Stomach (tissue), 9 donors: ENCODE measurements around the gene OLFML1. TPM values are rescaled to one million over a fixed set of nuclear protein-coding genes. Genes with fewer than 3 reads are reported as not detected.

ENCODE experiments used
- DNase-seq, 2 donors: peaks; one replicate each; pipeline versions ENCODE4 v3.0.0 to v3.0.0-alpha.2; 2013 to 2019
- H3K27ac ChIP-seq, 5 donors: fragments of 200-600 bp in 4 of 5; sonication (generic) in 4 of 5; one replicate each; pipeline ENCODE4 v1.5.1; 2013 to 2019; ENCODE audit warnings: mild to moderate bottlenecking in 1 of 5, moderate library complexity in 1 of 5
- H3K27me3 ChIP-seq, 3 donors: fragments of 200-600 bp; sonication (generic); one replicate each; pipeline ENCODE4 v1.5.1; 2017 to 2019; ENCODE audit warnings: mixed run types in 1 of 3
- H3K36me3 ChIP-seq, 4 donors: fragments of 200-600 bp; sonication (generic); 1 replicate in 3 of 4; 2 replicates in 1 of 4; pipeline ENCODE4 v1.5.1; 2016 to 2019
- H3K4me1 ChIP-seq, 4 donors: fragments of 200-600 bp; sonication (generic); one replicate each; pipeline ENCODE4 v1.5.1; 2016 to 2019
- H3K4me3 ChIP-seq, 4 donors: fragments of 200-600 bp; sonication (generic) in 3 of 4; one replicate each; pipeline ENCODE4 v1.5.1; 2016 to 2019; ENCODE audit warnings: mild to moderate bottlenecking in 1 of 4
- H3K9me3 ChIP-seq, 4 donors: fragments of 200-600 bp; sonication (generic); one replicate each; pipeline ENCODE4 v1.5.1; 2016 to 2019
- CTCF ChIP-seq, 7 experiments: fragments of 450-650 bp in 4 of 7; fragments of 200-600 bp in 3 of 7; sonication (generic) in 3 of 7; IDR thresholded peaks; one replicate each; pipeline ENCODE4 v1.5.1; 2016 to 2019; ENCODE audit warnings: antibody characterized with exemption in 7 of 7, control low read depth in 2 of 7, mild to moderate bottlenecking in 1 of 7
- EP300 ChIP-seq: sonication (generic); formaldehyde crosslinking; IDR thresholded peaks from one replicate; pipeline ENCODE4 v1.6.1; 2017; ENCODE audit warnings: antibody characterized with exemption
- POLR2A ChIP-seq, 4 donors: fragments of 450-650 bp; IDR thresholded peaks; one replicate each; pipeline ENCODE4 v1.6.1; 2016; ENCODE audit warnings: antibody characterized with exemption in 4 of 4, control low read depth in 2 of 4, mild to moderate bottlenecking in 1 of 4, moderate library complexity in 1 of 4
- POLR2AphosphoS5 ChIP-seq, 3 donors: sonication (generic); formaldehyde crosslinking; IDR thresholded peaks; one replicate each; pipeline ENCODE4 v1.6.1; 2016; ENCODE audit warnings: antibody characterized with exemption in 3 of 3
- WGBS, 5 donors: extraction: QIAGEN DNeasy Blood & Tissue Kit in 3 of 5; methylation state at CpG; one replicate each; pipeline versions ENCODE4 v1.1.5 to v1.1.7; 2013 to 2018; 5-methylcytosine and 5-hydroxymethylcytosine counted together
- intact Hi-C: fragments of 100-400 bp; cut with DNase I; formaldehyde crosslinking; loops from one replicate; pipeline ENCODE4 v1.15.1; 2023; ENCODE audit warnings: low total_unique reads
- polyA plus RNA-seq, 3 donors: library from polyadenylated mRNA; stranded (reverse); fragments of 200-250 nt; gene quantifications; one replicate each; pipeline ENCODE4 v1.2.3, GENCODE V29; 2013
- total RNA-seq, 5 donors: library from RNA; depleted of rRNA; stranded (reverse); fragments of >200 nt; gene quantifications; one replicate each; pipeline versions ENCODE4 v1.1.0 to v1.2.3, GENCODE V29; 2014 to 2016
- donor health status: healthy with polysubstance abuse.
- donor health status: Bipolar disorder and iron deficiency.
- donor health status: healthy.

OLFML1 gene
- total and polyA plus RNA-seq, 8 donors = 0.90 to 14.9 (median 2.6) TPM; not detected in 3

GRCh38 chr11:7543302-7543701 is 58.0 kb downstream of the OLFML1 start:
- TF ChIP-seq EP300 (no peak), POLR2AphosphoS5 (IDR thresholded peaks at IDR 0.05) (no peak), CTCF (IDR thresholded peaks at IDR 0.05) (no peak), POLR2A (IDR thresholded peaks at IDR 0.05) (no peak)
- intact Hi-C loops = no loop called here
- H3K4me1 ChIP-seq = peaks cover 13 to 16% (median 14%) of the 10 kb centered on the region in 4 donors
- no peaks in the 10 kb centered on the region for H3K9me3 ChIP-seq
- no peak overlapping the region for H3K27ac ChIP-seq
- WGBS, 5 donors = 83 to 92% (median 87%) methylated on average over 1 of the region's 1 CpG
- no peak for DNase-seq
- H3K4me3 ChIP-seq = no peak overlapping the region
- no peaks in the 10 kb centered on the region for H3K27me3 ChIP-seq
- H3K36me3 ChIP-seq = no peaks in the 10 kb centered on the region

GRCh38 chr11:7544021-7544420 is 58.7 kb downstream of the OLFML1 start:
- Histone ChIP-seq H3K36me3 (no peaks in the 10 kb centered on the region), H3K4me3 (no peak overlapping the region), H3K4me1 (peaks cover 6 to 13% (median 8%) of the 10 kb centered on the region in 4 donors), H3K27me3 (no peaks in the 10 kb centered on the region), H3K27ac (no peak overlapping the region), H3K9me3 (no peaks in the 10 kb centered on the region)
- intact Hi-C loops = no loop called here
- 93 to 97% (median 96%) methylated on average over 3 of the region's 3 CpGs for WGBS, 5 donors
- no peak for DNase-seq
- no peak for TF ChIP-seq CTCF (IDR thresholded peaks at IDR 0.05)
- TF ChIP-seq EP300 = no peak
- no peak for TF ChIP-seq POLR2AphosphoS5 (IDR thresholded peaks at IDR 0.05)
- no peak for TF ChIP-seq POLR2A (IDR thresholded peaks at IDR 0.05)

- no peak for DNase-seq
- Histone ChIP-seq H3K27me3 (no peaks in the 10 kb centered on the region), H3K4me3 (no peak overlapping the region), H3K4me1 (peaks cover 0 to 7% (median 0%) of the 10 kb centered on the region in 4 donors), H3K36me3 (no peaks in the 10 kb centered on the region), H3K9me3 (no peaks in the 10 kb centered on the region), H3K27ac (no peak overlapping the region)
- intact Hi-C loops = no loop called here
- WGBS, 5 donors = 87 to 95% (median 94%) methylated on average over 4 of the region's 4 CpGs
- TF ChIP-seq CTCF (IDR thresholded peaks at IDR 0.05) = no peak
- TF ChIP-seq EP300 = no peak
- no peak for TF ChIP-seq POLR2A (IDR thresholded peaks at IDR 0.05)
- TF ChIP-seq POLR2AphosphoS5 (IDR thresholded peaks at IDR 0.05) = no peak
Observed at GRCh38 chr11:7545611-7546010, 60.3 kb downstream of the OLFML1 start.

- no peaks in the 10 kb centered on the region for H3K36me3 ChIP-seq
- intact Hi-C loops = no loop called here
- H3K4me3 ChIP-seq = no peak overlapping the region
- H3K4me1 ChIP-seq = peaks cover 0 to 7% (median 0%) of the 10 kb centered on the region in 4 donors
- 78 to 92% (median 85%) methylated on average over 3 of the region's 3 CpGs for WGBS, 5 donors
- DNase-seq = no peak
- no peak for TF ChIP-seq POLR2AphosphoS5 (IDR thresholded peaks at IDR 0.05)
- TF ChIP-seq EP300 = no peak
- no peak for TF ChIP-seq POLR2A (IDR thresholded peaks at IDR 0.05)
- no peak for TF ChIP-seq CTCF (IDR thresholded peaks at IDR 0.05)
- H3K27me3 ChIP-seq = no peaks in the 10 kb centered on the region
- no peaks in the 10 kb centered on the region for H3K9me3 ChIP-seq
- no peak overlapping the region for H3K27ac ChIP-seq
Observed at GRCh38 chr11:7546324-7546791, 61.1 kb downstream of the OLFML1 start.
